ENCODE measurements around the gene MARCHF3.
"Not testable (repeated sequence)": the region's sequence is repeated elsewhere in the genome, so short reads cannot be mapped to it uniquely, and the experiment has no call there.

MARCHF3 gene

GRCh38 chr5:126947146-126948010 lies 83.0 kb downstream of the MARCHF3 start:
- DNase-seq, result no peak

- DNase-seq, result not testable (repeated sequence)
Observed at GRCh38 chr5:126942908-126943307, 87.5 kb downstream of the MARCHF3 start.

- no peak for DNase-seq
Observed at GRCh38 chr5:126941403-126941802, 89.0 kb downstream of the MARCHF3 start.

GRCh38 chr5:126939887-126940286 lies 90.5 kb downstream of the MARCHF3 start:
- no peak for DNase-seq

- DNase-seq, result no peak
Observed at GRCh38 chr5:126938466-126938865, 91.9 kb downstream of the MARCHF3 start.

GRCh38 chr5:126937771-126938170 lies 92.6 kb downstream of the MARCHF3 start:
- no peak for DNase-seq

GRCh38 chr5:126936775-126937418 lies 93.5 kb downstream of the MARCHF3 start:
- no peak for DNase-seq

- DNase-seq, result no peak
Observed at GRCh38 chr5:126931963-126932660, 98.2 kb downstream of the MARCHF3 start.

GRCh38 chr5:126928041-126928440 lies 102.3 kb downstream of the MARCHF3 start:
- DNase-seq, result no peak

- no peak for DNase-seq
Observed at GRCh38 chr5:126927429-126927828, 102.9 kb downstream of the MARCHF3 start.

- DNase-seq, result no peak
Observed at GRCh38 chr5:126926187-126926586, 104.2 kb downstream of the MARCHF3 start.

- DNase-seq, result no peak
Observed at GRCh38 chr5:126925482-126925881, 104.9 kb downstream of the MARCHF3 start.

- DNase-seq, result no peak
Observed at GRCh38 chr5:126924331-126925033, 105.9 kb downstream of the MARCHF3 start.

GRCh38 chr5:126921241-126922091 lies 108.9 kb downstream of the MARCHF3 start:
- no peak for DNase-seq

- no peak for DNase-seq
Observed at GRCh38 chr5:126920291-126920690, 110.1 kb downstream of the MARCHF3 start.

GRCh38 chr5:126919566-126919965 lies 110.8 kb downstream of the MARCHF3 start:
- no peak for DNase-seq

GRCh38 chr5:126918615-126918957 lies 111.8 kb downstream of the MARCHF3 start:
- DNase-seq, result no peak

GRCh38 chr5:126917918-126918614 lies 112.3 kb downstream of the MARCHF3 start:
- DNase-seq, result peak; percentile 88

- DNase-seq, result no peak
Observed at GRCh38 chr5:126915496-126915895, 114.9 kb downstream of the MARCHF3 start.

- DNase-seq, result no peak
Observed at GRCh38 chr5:126914801-126915436, 115.4 kb downstream of the MARCHF3 start.

- no peak for DNase-seq
Observed at GRCh38 chr5:126912616-126913200, 117.7 kb downstream of the MARCHF3 start.
